ENCODE data around the gene SLC2A13.

DNA sequence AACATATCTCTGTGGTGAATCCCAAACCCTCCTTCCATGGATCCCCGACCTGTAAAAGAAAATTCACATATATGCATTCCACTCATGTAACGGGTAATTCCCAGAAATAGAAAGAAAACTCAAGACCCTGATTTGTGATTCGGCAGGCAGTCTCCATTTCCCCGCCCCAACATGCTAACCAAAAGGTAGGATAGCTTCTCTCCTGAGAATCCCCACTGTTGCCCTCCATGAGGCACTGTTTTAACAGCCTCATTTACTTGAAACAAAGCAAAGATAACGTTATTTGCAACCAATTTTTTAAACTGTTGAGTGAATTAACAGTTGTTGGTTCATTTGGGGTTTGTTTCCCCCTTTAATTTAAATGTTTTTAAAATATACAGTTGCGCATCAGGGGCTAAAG lies 774 bp upstream of the SLC2A13 start:
- TF ChIP-seq, protein P1, sequence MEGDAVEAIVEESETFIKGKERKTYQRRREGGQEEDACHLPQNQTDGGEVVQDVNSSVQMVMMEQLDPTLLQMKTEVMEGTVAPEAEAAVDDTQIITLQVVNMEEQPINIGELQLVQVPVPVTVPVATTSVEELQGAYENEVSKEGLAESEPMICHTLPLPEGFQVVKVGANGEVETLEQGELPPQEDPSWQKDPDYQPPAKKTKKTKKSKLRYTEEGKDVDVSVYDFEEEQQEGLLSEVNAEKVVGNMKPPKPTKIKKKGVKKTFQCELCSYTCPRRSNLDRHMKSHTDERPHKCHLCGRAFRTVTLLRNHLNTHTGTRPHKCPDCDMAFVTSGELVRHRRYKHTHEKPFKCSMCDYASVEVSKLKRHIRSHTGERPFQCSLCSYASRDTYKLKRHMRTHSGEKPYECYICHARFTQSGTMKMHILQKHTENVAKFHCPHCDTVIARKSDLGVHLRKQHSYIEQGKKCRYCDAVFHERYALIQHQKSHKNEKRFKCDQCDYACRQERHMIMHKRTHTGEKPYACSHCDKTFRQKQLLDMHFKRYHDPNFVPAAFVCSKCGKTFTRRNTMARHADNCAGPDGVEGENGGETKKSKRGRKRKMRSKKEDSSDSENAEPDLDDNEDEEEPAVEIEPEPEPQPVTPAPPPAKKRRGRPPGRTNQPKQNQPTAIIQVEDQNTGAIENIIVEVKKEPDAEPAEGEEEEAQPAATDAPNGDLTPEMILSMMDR (conservative IDR thresholded peaks at IDR 0.05 in 1 of 2, IDR thresholded peaks at IDR 0.05 in 1 of 2; ENCODE audit: low read depth in 1 of 2, low read length in 2 of 2) = no peak
- TF ChIP-seq EZH2 (IDR thresholded peaks at IDR 0.05; ENCODE audit: low read length, missing control alignments) = no peak
